Measurements from ENCODE around the gene CAVIN4.

Gene CAVIN4

DNA sequence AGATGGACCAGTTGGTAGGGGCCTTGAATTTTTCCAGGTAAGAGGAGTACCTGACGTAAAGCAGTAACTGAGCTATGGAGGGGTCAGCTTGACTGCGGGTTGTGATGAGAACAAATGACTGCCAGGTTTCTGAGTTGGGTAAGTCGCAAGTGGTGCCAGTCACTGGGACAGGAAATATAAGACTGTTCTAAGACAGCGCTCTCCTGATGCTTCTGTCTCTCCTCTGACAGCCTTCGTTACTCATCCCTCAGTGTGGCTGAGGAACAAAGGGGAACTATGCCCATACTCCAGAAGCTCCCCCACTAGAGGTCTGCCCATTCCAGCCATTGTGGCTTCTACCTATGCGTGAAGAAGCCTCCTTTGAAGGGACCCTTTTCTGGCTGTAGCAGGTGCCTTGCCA, 13.3 kb downstream of the CAVIN4 start:
- DNase-seq, result no peak

DNA sequence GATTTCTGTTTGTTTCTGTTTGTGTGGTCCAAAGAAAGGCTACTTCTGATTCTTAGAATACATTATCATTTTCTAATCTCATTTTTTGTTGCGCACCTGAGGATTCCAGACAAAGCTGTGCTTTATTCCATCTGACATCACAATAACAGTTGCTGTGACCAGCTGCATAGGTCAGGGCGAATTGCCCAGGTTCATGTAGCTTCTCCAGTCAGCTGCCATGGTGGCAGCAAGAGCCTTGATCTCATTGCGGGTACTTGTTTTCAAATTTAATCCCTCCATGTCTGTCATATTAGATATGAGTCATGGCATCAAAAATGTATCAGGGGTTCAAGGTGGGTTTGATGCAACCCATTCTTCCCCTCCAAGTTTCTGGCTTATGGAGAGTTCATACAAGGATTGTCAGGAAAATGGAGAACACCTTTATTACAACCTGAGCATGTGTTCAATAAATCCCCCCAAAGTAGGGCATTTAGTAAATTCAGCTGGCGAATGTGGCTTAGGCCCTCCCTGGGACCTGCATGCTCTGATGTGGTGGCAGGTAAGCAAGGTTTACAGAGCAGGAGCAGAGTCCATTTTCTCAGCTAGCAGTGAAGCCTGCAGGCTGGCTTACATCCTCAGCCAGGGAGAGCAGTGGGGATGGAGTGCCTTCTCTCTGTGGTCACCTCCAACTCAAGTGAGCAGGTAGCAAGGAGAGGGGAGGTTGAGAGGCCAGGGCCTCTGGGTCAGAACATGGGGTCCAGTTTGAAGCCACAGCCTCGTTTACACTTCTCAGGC, 13.9 kb downstream of the CAVIN4 start:
- no peak for DNase-seq

DNA sequence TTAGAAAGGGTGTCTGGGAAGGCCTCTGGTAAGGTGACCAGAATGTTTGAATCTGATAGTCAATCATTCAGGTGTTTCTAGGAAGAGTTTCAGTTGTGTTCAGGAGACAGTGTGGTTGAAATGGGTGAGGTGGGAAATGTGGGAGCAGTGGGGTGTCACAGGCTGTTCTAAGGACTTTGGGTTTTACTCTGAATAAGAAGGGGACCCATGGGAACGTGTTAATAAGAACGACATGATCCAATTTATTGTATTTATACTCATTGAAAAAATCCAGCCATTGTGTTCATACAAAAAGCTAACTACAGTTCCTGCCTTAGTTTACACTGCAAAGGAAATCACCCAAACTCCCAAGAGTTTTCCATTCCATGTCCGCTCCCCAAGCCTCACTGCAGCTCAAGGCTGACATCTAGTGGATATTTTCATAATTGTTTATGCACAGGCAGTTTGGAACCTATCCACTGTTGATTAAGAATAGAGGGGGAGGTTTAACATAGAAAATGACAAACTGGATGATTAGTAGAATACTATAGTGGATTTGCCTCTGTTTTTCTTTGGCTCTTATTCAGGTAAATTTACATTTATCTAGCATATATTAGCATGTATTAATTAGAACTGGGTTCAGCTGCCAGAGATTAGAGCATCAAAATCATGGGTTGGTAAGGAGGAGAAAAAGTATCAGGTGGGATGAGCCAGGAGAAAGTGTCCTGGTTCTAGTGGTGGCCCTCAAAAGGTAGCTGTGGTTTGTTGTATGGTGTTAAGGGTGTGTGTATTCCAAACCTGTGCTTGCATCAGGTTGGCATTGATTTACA, 17.7 kb downstream of the CAVIN4 start:
- no peak for DNase-seq

DNA sequence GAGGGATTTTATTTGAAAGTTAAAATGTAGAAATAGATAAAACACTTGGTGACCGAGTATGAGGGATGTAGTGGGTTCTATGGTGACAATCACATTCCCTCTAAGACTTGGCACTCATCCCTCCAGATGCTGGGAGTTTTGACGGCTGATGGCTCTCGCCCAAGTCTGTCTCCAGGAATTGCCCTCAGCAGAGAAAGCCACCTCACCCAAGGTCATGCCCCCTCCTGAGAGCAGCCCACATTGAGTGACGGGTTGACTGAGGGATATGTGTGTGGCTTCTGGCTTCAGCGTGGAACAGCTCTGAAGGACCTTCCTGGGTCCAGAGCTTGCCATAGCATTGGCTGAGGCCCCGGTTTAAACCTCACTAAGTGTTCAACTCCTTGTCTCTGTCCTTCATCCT, 19.4 kb downstream of the CAVIN4 start:
- no peak for DNase-seq

DNA sequence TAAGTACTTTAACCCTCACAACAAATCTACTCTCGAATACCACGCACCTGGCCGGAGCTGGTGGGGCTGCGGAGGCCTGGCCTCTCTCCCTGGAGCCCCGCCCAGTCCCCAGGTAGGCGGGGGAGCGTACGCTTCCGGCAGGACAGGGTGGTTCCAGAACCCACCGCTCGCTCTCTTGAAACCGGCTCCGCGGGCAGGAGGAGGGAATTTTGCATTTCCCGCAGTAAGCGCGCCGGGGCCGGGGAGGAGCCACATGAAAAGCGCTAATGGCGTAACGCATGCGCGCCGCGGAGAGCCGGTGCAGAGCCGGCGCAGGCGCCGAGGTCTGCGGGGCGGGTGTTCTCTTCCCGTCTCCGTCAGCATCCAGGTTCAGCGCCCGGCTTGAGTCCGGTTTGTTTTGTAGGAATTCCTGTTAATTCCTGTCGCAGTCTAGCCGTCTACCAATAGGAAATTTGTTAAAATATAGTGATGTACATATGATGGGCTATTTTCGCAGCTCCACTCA, 20.8 kb downstream of the CAVIN4 start:
- DNase-seq, result peak; percentile 89

DNA sequence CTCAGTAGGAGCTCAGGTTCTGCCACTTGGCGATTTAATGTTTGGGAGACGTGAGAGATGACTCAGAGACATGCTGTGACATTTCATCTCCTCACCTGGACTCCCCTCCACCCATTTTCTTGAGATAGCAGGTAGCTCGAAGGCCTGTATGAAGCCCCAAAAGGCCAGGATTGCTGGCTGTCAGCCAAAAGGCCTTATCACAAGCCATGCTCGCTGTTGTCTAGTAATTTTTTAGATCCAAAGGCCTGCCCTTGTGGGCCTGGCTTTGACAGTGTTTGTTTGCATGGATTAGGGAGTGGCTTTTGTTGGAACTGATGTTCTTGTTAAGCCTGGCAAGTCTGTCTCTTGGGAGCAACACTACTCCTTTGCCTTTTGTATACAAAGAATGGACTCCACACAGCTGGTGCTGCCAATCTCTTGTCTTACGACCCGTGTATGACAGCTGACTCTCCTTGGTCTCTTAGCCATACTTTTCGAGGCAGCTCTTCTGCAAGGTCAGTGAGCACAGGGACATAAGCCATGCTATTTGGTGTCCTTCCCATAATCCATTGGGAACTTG, 22.7 kb downstream of the CAVIN4 start:
- no peak for DNase-seq

DNA sequence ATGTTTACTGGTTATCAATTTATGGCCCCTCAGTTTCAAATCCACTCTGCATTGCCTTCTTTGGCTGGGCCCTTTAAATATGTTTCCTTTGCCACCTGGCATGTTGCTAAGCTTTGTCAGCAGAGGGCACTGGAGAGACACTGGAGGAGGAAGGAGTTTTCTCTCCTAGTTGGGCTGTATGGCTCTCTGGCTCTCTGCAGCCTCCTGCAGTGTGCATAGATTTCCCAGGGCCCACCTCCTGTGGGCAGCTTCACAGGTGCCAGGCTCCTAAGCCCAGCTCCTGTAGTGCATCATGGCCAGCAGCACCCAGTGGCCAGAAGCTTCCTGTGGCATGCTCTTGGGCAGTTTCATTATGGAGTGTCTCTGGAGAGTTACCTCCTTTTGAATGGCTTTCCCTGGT, 23.3 kb downstream of the CAVIN4 start:
- DNase-seq, result peak; percentile 54

DNA sequence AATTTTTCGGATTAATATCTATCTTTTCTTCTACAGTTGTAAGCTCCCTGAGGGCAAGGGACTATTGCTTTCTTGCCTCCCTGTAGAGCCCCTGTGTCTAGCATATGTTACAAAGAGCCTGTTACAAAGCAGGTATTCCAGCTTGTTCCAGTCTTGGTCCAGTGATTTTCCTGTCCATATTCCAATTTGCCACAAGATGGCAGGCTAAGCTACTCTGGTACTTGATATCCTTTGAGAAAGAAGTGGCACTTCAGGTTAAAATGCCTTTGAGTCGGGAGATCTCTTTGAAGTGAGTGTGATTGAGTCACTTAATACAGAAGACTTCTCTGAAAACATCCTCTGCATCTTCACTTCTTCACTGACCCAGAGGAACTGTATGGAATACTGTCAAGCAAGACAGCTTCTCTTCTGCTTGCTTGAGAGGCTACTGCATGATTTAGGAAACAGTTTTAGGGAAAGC, 24.5 kb downstream of the CAVIN4 start:
- DNase-seq, result no peak

DNA sequence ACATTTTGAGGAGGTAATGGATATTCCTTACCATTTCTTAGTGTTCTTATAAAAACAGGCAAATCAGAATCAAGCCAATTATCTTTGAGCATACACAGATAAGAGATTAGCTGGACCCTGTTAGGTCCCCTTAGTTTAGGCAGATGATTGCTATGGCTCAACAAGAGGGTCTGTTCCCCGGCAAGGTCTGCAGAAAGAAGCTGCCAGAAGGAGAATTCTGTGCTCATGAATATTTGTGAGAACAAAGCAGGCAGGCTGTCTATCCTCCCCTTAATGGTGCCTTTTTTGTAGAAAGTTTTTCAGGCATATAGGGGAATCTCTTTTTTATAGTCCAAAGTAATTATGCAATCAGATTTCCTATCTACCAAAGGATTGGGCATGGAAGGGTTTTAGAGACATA, 27.5 kb downstream of the CAVIN4 start:
- no peak for DNase-seq

DNA sequence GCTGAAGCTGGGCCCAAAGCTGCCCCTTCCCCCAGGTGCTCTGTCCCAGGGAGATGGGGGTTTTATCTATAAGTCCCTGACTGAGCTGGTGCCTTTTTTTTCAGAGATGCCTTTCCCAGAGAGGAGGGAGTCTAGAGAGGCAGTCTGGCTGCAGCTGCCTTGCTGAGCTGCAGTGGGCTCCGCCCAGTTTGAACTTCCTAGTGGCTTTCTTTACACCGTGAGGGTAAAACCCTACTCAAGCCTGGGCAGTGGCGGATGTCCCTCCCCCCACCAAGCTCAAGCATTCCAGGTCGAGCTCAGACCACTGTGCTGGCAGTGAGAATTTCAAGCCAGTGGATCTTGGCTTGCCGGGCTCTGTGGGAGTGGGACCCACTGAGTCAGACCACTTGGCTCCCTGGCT, 41.3 kb downstream of the CAVIN4 start:
- no peak for DNase-seq

DNA sequence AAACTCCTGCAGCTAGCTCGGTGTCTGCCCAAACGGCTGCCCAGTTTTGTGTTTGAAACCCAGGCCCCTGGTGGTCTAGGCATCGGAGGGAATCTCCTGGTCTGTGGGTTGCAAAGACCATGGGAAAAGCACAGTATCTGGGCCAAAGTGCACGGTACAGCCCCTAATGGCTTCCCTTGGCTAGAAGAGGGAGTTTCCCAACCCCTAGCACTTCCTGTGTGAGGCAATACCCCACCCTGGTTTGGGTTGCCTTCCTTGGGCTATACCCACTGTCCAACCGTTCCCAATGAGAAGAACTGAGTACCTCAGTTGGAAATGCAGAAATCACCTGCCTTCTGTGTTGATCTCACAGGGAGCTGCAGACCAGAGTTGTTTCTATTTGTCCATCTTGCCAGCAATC, 41.8 kb downstream of the CAVIN4 start:
- no peak for DNase-seq

DNA sequence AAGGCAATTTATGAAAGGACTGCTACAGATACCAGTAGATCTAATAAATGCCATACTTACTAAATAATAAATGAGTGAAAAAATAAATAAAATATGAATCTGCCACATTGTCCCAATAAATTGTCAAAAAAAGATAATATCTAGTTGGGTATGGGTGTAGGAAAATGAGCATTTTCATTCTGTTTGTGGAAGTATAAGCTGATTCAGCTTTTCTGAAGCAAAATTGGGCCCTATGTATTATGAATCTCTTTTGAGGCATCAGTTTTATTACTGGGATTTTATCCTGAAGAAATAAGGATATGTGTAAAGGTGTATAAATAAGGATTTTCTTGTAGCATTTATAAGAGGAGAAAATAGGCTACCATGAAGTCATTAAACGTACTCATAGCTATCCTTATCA, 46.1 kb downstream of the CAVIN4 start:
- no peak for DNase-seq

DNA sequence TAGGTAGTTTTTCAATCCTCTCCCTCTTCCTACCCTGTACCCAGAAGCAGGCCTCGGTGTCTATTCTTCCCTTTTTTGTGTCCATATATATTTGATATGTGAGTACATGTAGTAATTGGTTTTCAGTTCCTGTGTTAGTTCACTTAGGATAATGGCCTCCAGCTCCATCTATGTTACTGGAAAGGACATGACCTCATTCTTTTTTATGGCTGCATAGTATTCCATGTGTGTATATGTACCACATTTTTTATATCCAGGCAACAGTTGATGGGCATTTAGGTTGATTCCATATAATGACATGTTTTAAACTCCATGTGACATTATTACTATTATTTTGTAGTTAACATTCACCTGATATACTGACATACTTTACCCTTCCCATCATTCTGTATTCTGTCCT, 49.1 kb downstream of the CAVIN4 start:
- no peak for DNase-seq

DNA sequence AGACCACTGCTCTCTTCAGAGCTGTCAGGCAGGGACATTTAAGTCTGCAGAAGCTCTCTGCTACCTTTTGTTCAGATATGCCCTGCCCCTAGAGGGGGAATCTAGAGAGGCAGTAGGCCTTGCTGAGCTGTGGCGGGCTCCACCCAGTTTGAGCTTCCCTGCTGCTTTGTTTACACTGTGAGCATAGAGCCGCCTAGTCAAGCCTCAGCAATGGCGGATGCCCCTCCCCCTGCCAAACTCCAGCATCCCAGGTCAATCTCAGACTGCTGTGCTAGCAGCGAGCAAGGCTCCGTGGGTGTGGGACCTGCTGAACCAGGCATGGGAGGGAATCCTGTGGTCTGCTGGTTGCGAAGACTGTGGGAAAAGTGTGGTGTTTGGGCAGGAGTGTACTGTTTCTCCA, 59.9 kb downstream of the CAVIN4 start:
- no peak for DNase-seq
